A549 treated with dexamethasone at 1 μM for 4 hours (cell line): Measurements from ENCODE around the gene CATSPERE. TPM values are rescaled to one million over a fixed set of nuclear protein-coding genes. Genes with fewer than 3 reads are reported as not detected.

Source experiments
- total RNA-seq: library from RNA; stranded (reverse); fragments of 200-300 nt; extraction: Qiagen RNA extraction; gene quantifications from 5 replicates; pipeline ENCODE4 v1.2.3, GENCODE V29; 2022

Gene CATSPERE
- total RNA-seq = 0.02 to 0.08 TPM (median 0.03 TPM) in 5 replicates

GRCh38 chr1:244461245-244462071 lies at the start of gene CATSPERE:
Gene CATSPERE (plus strand): TSS chr1:244461273. CDS start chr1:244461430, 157 bp downstream.

GRCh38 chr1:244451539-244451950 lies 9.5 kb upstream of the CATSPERE start, which contains the start of gene ADSS2:
Gene ADSS2 (minus strand): TSS chr1:244451909. CDS start chr1:244451817, 92 bp downstream.

GRCh38 chr1:244652623-244653438 lies 191.8 kb downstream of the CATSPERE start, which contains the start of gene DESI2:
Gene DESI2 (plus strand): TSS chr1:244653126. CDS start chr1:244653314, 188 bp downstream.

Other genes starting within 250 kb of the CATSPERE start
- 42.7 to 48.9 TPM (median 45.9 TPM) in 5 replicates for gene ADSS2, start 9.4 kb upstream of the CATSPERE start, total RNA-seq
- gene DESI2, start 191.9 kb downstream of the CATSPERE start, total RNA-seq = 27.2 to 34.6 TPM (median 31.9 TPM) in 5 replicates